Smooth muscle cell (in vitro differentiated cells): ENCODE data around the gene POFUT2. TPM values are rescaled to one million over a fixed set of nuclear protein-coding genes. Genes with fewer than 3 reads are reported as not detected.

Experiments used
- DNase-seq: peaks from one replicate; lab custom pipeline; 2025; ENCODE audit not compliant: unreplicated experiment; lab: John Stamatoyannopoulos, UW
- H2AFZ ChIP-seq: fragments of 200-600 bp; sonication (generic); 2 replicates; pipeline ENCODE4 v1.6.0; 2016; ENCODE audit warnings: antibody characterized with exemption, low read depth, mild to moderate bottlenecking
- H3F3A ChIP-seq: fragments of 200-600 bp; sonication (generic); 2 replicates; pipeline ENCODE4 v1.6.0; 2017; ENCODE audit warnings: antibody characterized with exemption, low read depth
- H3K27ac ChIP-seq: fragments of 200-600 bp; sonication (generic); 2 replicates; pipeline ENCODE4 v1.5.1; 2016; ENCODE audit warnings: low read depth, mild to moderate bottlenecking
- H3K27me3 ChIP-seq: fragments of 200-600 bp; sonication (generic); 2 replicates; pipeline ENCODE4 v1.6.1; 2016; ENCODE audit warnings: low read depth, mild to moderate bottlenecking
- H3K36me3 ChIP-seq: fragments of 200-600 bp; sonication (generic); 2 replicates; pipeline ENCODE4 v1.5.1; 2016; ENCODE audit warnings: low read depth
- H3K4me1 ChIP-seq: fragments of 200-600 bp; sonication (generic); 2 replicates; pipeline ENCODE4 v1.5.1; 2016; ENCODE audit warnings: low read depth
- H3K4me2 ChIP-seq: fragments of 200-600 bp; sonication (generic); 2 replicates; pipeline ENCODE4 v1.6.0; 2016; ENCODE audit warnings: mild to moderate bottlenecking
- H3K4me3 ChIP-seq: fragments of 200-600 bp; sonication (generic); 2 replicates; pipeline ENCODE4 v1.5.1; 2016; ENCODE audit warnings: mild to moderate bottlenecking
- H3K79me2 ChIP-seq: fragments of 200-600 bp; sonication (generic); 2 replicates; pipeline ENCODE4 v1.6.0; 2016; ENCODE audit warnings: low read depth, mild to moderate bottlenecking
- H3K9ac ChIP-seq: fragments of 200-600 bp; sonication (generic); 2 replicates; pipeline ENCODE4 v1.6.0; 2016; ENCODE audit warnings: low read depth
- H3K9me3 ChIP-seq: fragments of 200-600 bp; sonication (generic); replicated peaks from 2 replicates; pipeline ENCODE4 v1.5.1; 2016; ENCODE audit warnings: low read depth
- H4K20me1 ChIP-seq: fragments of 200-600 bp; sonication (generic); 2 replicates; pipeline ENCODE4 v1.6.0; 2016; ENCODE audit warnings: low read depth
- WGBS: methylation state at CpG from one replicate; pipeline ENCODE4 v1.1.7; 2016; ENCODE audit warnings: low lambda C conversion rate; 5-methylcytosine and 5-hydroxymethylcytosine counted together
- polyA plus RNA-seq: library from polyadenylated mRNA; unstranded; fragments of >200 nt; fragmentation: Nextera tagmentation; extraction: Ambion mirVana; gene quantifications from 2 replicates; pipeline ENCODE4 v1.2.1, GENCODE V29; 2016
- total RNA-seq: library from RNA; depleted of rRNA; stranded (reverse); fragments of >200 nt; gene quantifications from 2 replicates; pipeline ENCODE4 v1.2.3, GENCODE V29; 2014
- TF ChIP-seq, protein P1 (sequence below): fragments of 200-600 bp; sonication (generic); IDR thresholded peaks from 2 replicates; pipeline ENCODE4 v1.5.1; 2017; ENCODE audit warnings: borderline replicate concordance, mild to moderate bottlenecking, antibody characterized with exemption; ENCODE audit not compliant: insufficient read depth, poor library complexity, severe bottlenecking

Gene POFUT2
- total and polyA plus RNA-seq, 2 experiments from 2014 or later, result 32.1 to 70.0 TPM

DNA sequence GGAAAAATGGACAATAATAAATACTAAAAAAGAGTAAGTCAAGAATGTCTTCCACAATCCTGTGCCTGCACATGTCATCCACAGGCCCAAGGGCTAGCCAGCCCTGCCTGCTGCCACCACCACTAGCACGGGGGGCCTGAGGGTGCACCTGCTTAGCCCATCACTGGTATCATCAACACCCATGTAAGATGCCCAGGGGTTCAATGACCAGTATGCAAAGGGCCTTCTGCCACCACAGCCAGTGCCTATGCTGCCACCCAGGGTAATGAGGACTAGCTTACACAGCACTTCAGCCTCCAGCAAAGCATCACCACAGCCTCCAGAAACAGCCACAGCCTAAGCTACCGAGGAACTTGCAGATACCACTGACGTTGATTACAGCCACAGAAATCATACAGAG, 46.3 kb downstream of the POFUT2 start:
- Histone ChIP-seq H3K4me3 (no peak overlapping the region), H3F3A (no peaks in the 10 kb centered on the region), H3K9me3 (peaks cover 11% of the 10 kb centered on the region), H3K9ac (no peak overlapping the region), H4K20me1 (no peaks in the 10 kb centered on the region), H3K36me3 (no peaks in the 10 kb centered on the region), H2AFZ (no peak overlapping the region), H3K27me3 (no peaks in the 10 kb centered on the region), H3K4me2 (no peak overlapping the region), H3K27ac (no peak overlapping the region), H3K4me1 (no peaks in the 10 kb centered on the region), H3K79me2 (no peaks in the 10 kb centered on the region)
- 79% methylated on average over 3 of the region's 3 CpGs for WGBS
- DNase-seq, result no peak
- TF ChIP-seq, protein P1, sequence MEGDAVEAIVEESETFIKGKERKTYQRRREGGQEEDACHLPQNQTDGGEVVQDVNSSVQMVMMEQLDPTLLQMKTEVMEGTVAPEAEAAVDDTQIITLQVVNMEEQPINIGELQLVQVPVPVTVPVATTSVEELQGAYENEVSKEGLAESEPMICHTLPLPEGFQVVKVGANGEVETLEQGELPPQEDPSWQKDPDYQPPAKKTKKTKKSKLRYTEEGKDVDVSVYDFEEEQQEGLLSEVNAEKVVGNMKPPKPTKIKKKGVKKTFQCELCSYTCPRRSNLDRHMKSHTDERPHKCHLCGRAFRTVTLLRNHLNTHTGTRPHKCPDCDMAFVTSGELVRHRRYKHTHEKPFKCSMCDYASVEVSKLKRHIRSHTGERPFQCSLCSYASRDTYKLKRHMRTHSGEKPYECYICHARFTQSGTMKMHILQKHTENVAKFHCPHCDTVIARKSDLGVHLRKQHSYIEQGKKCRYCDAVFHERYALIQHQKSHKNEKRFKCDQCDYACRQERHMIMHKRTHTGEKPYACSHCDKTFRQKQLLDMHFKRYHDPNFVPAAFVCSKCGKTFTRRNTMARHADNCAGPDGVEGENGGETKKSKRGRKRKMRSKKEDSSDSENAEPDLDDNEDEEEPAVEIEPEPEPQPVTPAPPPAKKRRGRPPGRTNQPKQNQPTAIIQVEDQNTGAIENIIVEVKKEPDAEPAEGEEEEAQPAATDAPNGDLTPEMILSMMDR, result no peak

DNA sequence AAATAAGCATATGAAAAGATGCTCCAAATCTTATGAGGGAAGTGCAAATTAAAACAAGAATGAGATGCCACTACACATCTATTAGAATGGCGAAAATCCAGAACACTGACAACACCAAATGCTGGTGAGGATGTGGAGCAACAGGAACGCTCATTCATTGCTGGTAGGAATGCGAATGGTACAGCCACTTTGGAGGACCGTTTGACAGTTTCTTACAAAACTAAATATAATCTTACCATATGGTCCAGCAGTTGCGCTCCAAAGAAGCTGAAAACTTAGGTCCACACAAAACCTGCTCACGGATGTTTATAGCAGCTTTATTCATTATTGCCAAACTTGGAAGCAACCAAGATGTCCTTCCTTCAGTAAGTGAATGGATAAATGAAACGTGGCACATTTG, 50.3 kb downstream of the POFUT2 start:
- H3K27ac ChIP-seq, result no peak overlapping the region
- H3K4me2 ChIP-seq, result no peak overlapping the region
- H3K27me3 ChIP-seq, result no peaks in the 10 kb centered on the region
- no peaks in the 10 kb centered on the region for H3F3A ChIP-seq
- no peaks in the 10 kb centered on the region for H3K36me3 ChIP-seq
- H3K9me3 ChIP-seq, result no peaks in the 10 kb centered on the region
- no peak for DNase-seq
- H2AFZ ChIP-seq, result no peak overlapping the region
- TF ChIP-seq, protein P1, result no peak
- no peak overlapping the region for H3K9ac ChIP-seq
- H3K4me3 ChIP-seq, result no peak overlapping the region
- no peaks in the 10 kb centered on the region for H3K4me1 ChIP-seq
- no peaks in the 10 kb centered on the region for H4K20me1 ChIP-seq
- H3K79me2 ChIP-seq, result no peaks in the 10 kb centered on the region
- WGBS, result 91% methylated on average over 7 of the region's 7 CpGs

DNA sequence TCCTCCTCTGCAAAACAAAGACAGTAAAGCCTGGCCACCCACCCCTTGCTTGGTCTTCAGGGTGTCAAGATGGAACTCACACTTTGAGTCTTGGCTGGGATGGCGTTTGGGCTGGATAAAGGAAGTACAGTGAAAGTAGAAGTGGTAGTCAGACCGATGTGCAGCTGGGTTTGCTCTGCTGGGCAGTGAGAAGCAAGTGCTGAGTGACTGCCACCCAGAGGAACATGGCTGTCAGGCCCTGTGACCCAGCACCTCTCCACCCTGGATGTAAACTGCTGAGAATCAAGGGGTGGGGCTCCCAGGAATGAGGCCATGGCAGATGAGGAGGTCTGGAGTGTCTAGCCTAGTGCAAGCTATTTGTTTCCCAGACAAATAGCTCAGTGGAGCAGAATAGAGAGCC, 51.2 kb downstream of the POFUT2 start:
- H3K9ac ChIP-seq, result no peak overlapping the region
- no peaks in the 10 kb centered on the region for H3K79me2 ChIP-seq
- no peaks in the 10 kb centered on the region for H4K20me1 ChIP-seq
- 79% methylated on average over 2 of the region's 2 CpGs for WGBS
- no peak for DNase-seq
- H3K9me3 ChIP-seq, result no peaks in the 10 kb centered on the region
- no peak overlapping the region for H3K4me2 ChIP-seq
- H3K27me3 ChIP-seq, result no peaks in the 10 kb centered on the region
- no peaks in the 10 kb centered on the region for H3F3A ChIP-seq
- TF ChIP-seq, protein P1, result no peak
- no peak overlapping the region for H3K27ac ChIP-seq
- H2AFZ ChIP-seq, result no peak overlapping the region
- no peaks in the 10 kb centered on the region for H3K4me1 ChIP-seq
- no peak overlapping the region for H3K4me3 ChIP-seq
- H3K36me3 ChIP-seq, result no peaks in the 10 kb centered on the region

DNA sequence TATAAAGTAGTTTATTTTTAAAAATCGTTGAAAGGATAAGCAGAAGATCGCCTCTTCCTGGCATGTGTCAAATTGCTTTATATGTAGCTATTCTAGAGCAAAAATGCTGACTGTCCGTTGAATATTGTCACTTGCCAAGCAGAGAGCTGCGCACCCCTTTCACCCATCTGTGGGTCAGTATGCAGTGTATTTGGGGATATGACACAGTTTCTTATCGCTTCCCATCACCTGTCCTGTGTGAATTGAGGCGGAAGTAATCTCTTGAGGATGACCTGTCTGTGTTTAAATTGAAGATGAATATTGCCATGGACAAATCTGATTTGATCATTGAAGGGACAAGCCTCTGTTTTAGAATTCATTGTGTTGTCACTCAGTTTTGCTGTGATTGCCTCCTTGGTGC, 52.2 kb downstream of the POFUT2 start:
- TF ChIP-seq, protein P1, result no peak
- no peaks in the 10 kb centered on the region for H3K9me3 ChIP-seq
- H3K27me3 ChIP-seq, result no peaks in the 10 kb centered on the region
- no peak overlapping the region for H3K27ac ChIP-seq
- 93% methylated on average over 6 of the region's 6 CpGs for WGBS
- H3K9ac ChIP-seq, result no peak overlapping the region
- no peaks in the 10 kb centered on the region for H3K36me3 ChIP-seq
- no peaks in the 10 kb centered on the region for H4K20me1 ChIP-seq
- no peak overlapping the region for H3K4me3 ChIP-seq
- no peaks in the 10 kb centered on the region for H3F3A ChIP-seq
- no peaks in the 10 kb centered on the region for H3K79me2 ChIP-seq
- H2AFZ ChIP-seq, result no peak overlapping the region
- H3K4me1 ChIP-seq, result no peaks in the 10 kb centered on the region
- no peak overlapping the region for H3K4me2 ChIP-seq
- no peak for DNase-seq
